ENCODE measurements around the gene HYAL3. TPM values are rescaled to one million over a fixed set of nuclear protein-coding genes. Genes with fewer than 3 reads are reported as not detected.

The HYAL3 gene
- total and polyA plus RNA-seq, 10 of the 15 experiments (the other 5 are each of a cell fraction or from before 2014, with no cell fraction given) = 0.37 to 4.2 (median 2.8) TPM

- TF ChIP-seq KAT2A (conservative IDR thresholded peaks at IDR 0.05; ENCODE audit: control insufficient read depth, low read depth, low read length) (no peak), MXI1 (IDR thresholded peaks at IDR 0.05; ENCODE audit: low read depth, low read length) (no peak), RELA (IDR thresholded peaks at IDR 0.05; ENCODE audit: borderline replicate concordance, partially characterized antibody) (no peak)
- TF ChIP-seq, protein P1, sequence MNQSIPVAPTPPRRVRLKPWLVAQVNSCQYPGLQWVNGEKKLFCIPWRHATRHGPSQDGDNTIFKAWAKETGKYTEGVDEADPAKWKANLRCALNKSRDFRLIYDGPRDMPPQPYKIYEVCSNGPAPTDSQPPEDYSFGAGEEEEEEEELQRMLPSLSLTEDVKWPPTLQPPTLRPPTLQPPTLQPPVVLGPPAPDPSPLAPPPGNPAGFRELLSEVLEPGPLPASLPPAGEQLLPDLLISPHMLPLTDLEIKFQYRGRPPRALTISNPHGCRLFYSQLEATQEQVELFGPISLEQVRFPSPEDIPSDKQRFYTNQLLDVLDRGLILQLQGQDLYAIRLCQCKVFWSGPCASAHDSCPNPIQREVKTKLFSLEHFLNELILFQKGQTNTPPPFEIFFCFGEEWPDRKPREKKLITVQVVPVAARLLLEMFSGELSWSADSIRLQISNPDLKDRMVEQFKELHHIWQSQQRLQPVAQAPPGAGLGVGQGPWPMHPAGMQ (IDR thresholded peaks at IDR 0.05; ENCODE audit: borderline replicate concordance) = no peak
Measured at GRCh38 chr3:50319894-50320625, 20.9 kb upstream of the HYAL3 start (continued).

GRCh38 chr3:50319181-50319893 lies 20.1 kb upstream of the HYAL3 start:
- SMC1A ChIA-PET (ENCODE audit: uncharacterized antibody, unreplicated experiment) = interaction anchor here (1.5 to 1.8 kb wide), 2 partner anchors 17 to 20 kb away, joined by 4 read pairs; partner anchors contain the start of genes HYAL3 and NAA80
- RAD21 ChIA-PET (ENCODE audit: unreplicated experiment) = no interaction called here
- TF ChIP-seq SKIL (IDR thresholded peaks at IDR 0.05; ENCODE audit: low read depth, poor library complexity, severe bottlenecking) (no peak), ATF2 (IDR thresholded peaks at IDR 0.05; ENCODE audit: low read length) (no peak), MYC (IDR thresholded peaks at IDR 0.05; ENCODE audit: insufficient read depth, insufficient read length, insufficient replicate concordance, low read length, severe bottlenecking) (no peak), HDGF (IDR thresholded peaks at IDR 0.05) (no peak), CREM (IDR thresholded peaks at IDR 0.05; ENCODE audit: low read depth) (no peak)
- TF ChIP-seq, protein P2, sequence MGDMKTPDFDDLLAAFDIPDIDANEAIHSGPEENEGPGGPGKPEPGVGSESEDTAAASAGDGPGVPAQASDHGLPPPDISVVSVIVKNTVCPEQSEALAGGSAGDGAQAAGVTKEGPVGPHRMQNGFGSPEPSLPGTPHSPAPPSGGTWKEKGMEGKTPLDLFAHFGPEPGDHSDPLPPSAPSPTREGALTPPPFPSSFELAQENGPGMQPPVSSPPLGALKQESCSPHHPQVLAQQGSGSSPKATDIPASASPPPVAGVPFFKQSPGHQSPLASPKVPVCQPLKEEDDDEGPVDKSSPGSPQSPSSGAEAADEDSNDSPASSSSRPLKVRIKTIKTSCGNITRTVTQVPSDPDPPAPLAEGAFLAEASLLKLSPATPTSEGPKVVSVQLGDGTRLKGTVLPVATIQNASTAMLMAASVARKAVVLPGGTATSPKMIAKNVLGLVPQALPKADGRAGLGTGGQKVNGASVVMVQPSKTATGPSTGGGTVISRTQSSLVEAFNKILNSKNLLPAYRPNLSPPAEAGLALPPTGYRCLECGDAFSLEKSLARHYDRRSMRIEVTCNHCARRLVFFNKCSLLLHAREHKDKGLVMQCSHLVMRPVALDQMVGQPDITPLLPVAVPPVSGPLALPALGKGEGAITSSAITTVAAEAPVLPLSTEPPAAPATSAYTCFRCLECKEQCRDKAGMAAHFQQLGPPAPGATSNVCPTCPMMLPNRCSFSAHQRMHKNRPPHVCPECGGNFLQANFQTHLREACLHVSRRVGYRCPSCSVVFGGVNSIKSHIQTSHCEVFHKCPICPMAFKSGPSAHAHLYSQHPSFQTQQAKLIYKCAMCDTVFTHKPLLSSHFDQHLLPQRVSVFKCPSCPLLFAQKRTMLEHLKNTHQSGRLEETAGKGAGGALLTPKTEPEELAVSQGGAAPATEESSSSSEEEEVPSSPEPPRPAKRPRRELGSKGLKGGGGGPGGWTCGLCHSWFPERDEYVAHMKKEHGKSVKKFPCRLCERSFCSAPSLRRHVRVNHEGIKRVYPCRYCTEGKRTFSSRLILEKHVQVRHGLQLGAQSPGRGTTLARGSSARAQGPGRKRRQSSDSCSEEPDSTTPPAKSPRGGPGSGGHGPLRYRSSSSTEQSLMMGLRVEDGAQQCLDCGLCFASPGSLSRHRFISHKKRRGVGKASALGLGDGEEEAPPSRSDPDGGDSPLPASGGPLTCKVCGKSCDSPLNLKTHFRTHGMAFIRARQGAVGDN (IDR thresholded peaks at IDR 0.05) = no peak

More at GRCh38 chr3:50319181-50319893, 20.1 kb upstream of the HYAL3 start:
- no peak for ATAC-seq
- in situ Hi-C loops (cut with MboI) (no loop called here), intact Hi-C loops (cut with micrococcal nuclease; ENCODE audit: unreplicated experiment) (no loop called here)
- Histone ChIP-seq H3K27me3 (replicated peaks in 1 of 2; ENCODE audit: control insufficient read depth in 2 of 2, insufficient read depth in 2 of 2, low read length in 1 of 2) (no peaks in the 10 kb centered on the region), H3K4me3 (no peak overlapping the region), H3K79me2 (ENCODE audit: control insufficient read depth, insufficient read depth, low read length) (peaks cover 5% of the 10 kb centered on the region), H3K27ac (ENCODE audit: control insufficient read depth, insufficient read depth) (no peak overlapping the region), H3K4me1 (ENCODE audit: control insufficient read depth, insufficient read depth, low read length) (peaks cover 23% of the 10 kb centered on the region), H3K4me2 (ENCODE audit: control insufficient read depth, insufficient read depth) (no peak overlapping the region), H3K9me3 (replicated peaks; ENCODE audit: control insufficient read depth, insufficient read depth, low read length) (no peaks in the 10 kb centered on the region), H2AFZ (ENCODE audit: control insufficient read depth, low read depth, low read length) (no peak overlapping the region), H4K20me1 (ENCODE audit: control insufficient read depth, insufficient read depth) (no peaks in the 10 kb centered on the region), H3K36me3 (ENCODE audit: control insufficient read depth in 2 of 2, insufficient read depth in 2 of 2, low read length in 1 of 2) (peaks cover 0 to 2% of the 10 kb centered on the region in 2 experiments; a peak in 2 of 4 replicates), H3K9ac (ENCODE audit: control insufficient read depth, insufficient read depth, low read length) (no peak overlapping the region)
- no peak for FAIRE-seq
- 87% methylated on average over 16 of the region's 16 CpGs for WGBS (ENCODE audit: insufficient coverage, insufficient replicate concordance, low lambda C conversion rate, missing lambda C conversion rate)
- BruUV-seq (replicated peaks) = no TSS peak
- CTCF ChIA-PET = interaction anchor here (0.7 to 1.8 kb wide), 6 partner anchors 9 to 98 kb away, joined by 3 to 8 read pairs (median 4); partner anchors contain the start of genes HYAL3, NAA80 and TUSC2
- DNase-seq (ENCODE audit: low read depth, low spot score) = no peak
- POLR2A ChIA-PET = interaction anchor here (0.6 to 1.9 kb wide), 4 partner anchors 12 to 27 kb away, joined by 3 to 7 read pairs (median 4); partner anchors contain the start of gene IFRD2

Data from GM12878 (cell line).